K562 (cell line): ENCODE results near the gene LSP1. TPM values are rescaled to one million over a fixed set of nuclear protein-coding genes. Genes with fewer than 3 reads are reported as not detected.

Source experiments
- BDP1 ChIP-seq: IDR thresholded peaks from 3 replicates; pipeline ENCODE4 v1.6.1; 2011; ENCODE audit not compliant: insufficient read length, insufficient read depth
- FOXK1 ChIP-seq: sonication (generic); formaldehyde crosslinking; IDR thresholded peaks from 2 replicates; pipeline ENCODE4 v1.8.0; 2022; ENCODE audit warnings: missing genetic modification reagents, mild to moderate bottlenecking, borderline replicate concordance
- MTA3 ChIP-seq: fragments of 450-650 bp; formaldehyde crosslinking; IDR thresholded peaks from 2 replicates; pipeline ENCODE4 v1.6.1; 2017; ENCODE audit warnings: mild to moderate bottlenecking, borderline replicate concordance
- NBN ChIP-seq: fragments of 450-650 bp; IDR thresholded peaks from 2 replicates; pipeline ENCODE4 v1.6.1; 2016; ENCODE audit warnings: low read depth, mild to moderate bottlenecking
- NCOR1 ChIP-seq: fragments of 450-650 bp; IDR thresholded peaks from 2 replicates; pipeline ENCODE4 v1.6.1; 2016; ENCODE audit warnings: mild to moderate bottlenecking, moderate library complexity
- NUFIP1 ChIP-seq: fragments of 450-650 bp; IDR thresholded peaks from 2 replicates; pipeline ENCODE4 v1.6.1; 2018; ENCODE audit not compliant: partially characterized antibody
- SMARCA4 ChIP-seq: fragments of 450-650 bp; IDR thresholded peaks from 2 replicates; pipeline ENCODE4 v1.6.1; 2016
- SP1 ChIP-seq: sonication (generic); formaldehyde crosslinking; IDR thresholded peaks from 2 replicates; pipeline ENCODE4 v1.8.1; 2022; ENCODE audit warnings: mild to moderate bottlenecking, missing genetic modification reagents
- ZFP36 ChIP-seq: fragments of 150-350 bp; IDR thresholded peaks from 2 replicates; pipeline ENCODE4 v1.6.1; 2018; ENCODE audit warnings: low read length, low read depth; ENCODE audit not compliant: partially characterized antibody
- polyA plus RNA-seq, 8 experiments: library from polyadenylated mRNA; depleted of rRNA in 4 of 8; stranded (reverse) in 5 of 8; unstranded in 3 of 8; fragments of >200 nt; fragmentation: Nextera tagmentation in 2 of 8; fragmentation: Illumina TruSeq in 1 of 8; extraction: Ambion mirVana in 2 of 8; extraction: Trizol in 1 of 8; gene quantifications; 2 replicates each; pipeline versions ENCODE4 v1.2.1 to v1.2.3, GENCODE V29; 2011 to 2014; ENCODE audit warnings: inconsistent platforms in 1 of 8, missing spikeins in 1 of 8
- total RNA-seq, 7 experiments: library from RNA; depleted of rRNA in 6 of 7; stranded (reverse); fragments of >200 nt in 6 of 7; fragmentation: Illumina TruSeq in 2 of 7; extraction: Trizol in 2 of 7; gene quantifications; 2 replicates each; pipeline versions ENCODE4 v1.2.1 to v1.2.3, GENCODE V29; 2011 to 2021; ENCODE audit warnings: low replicate concordance in 1 of 7
- TF ChIP-seq, protein P1 (sequence below): fragments of 450-650 bp; IDR thresholded peaks from 2 replicates; pipeline ENCODE4 v1.6.1; 2016; ENCODE audit warnings: mild to moderate bottlenecking, moderate library complexity
- TF ChIP-seq, protein P2 (sequence below): fragments of 450-650 bp; IDR thresholded peaks from 2 replicates; pipeline ENCODE4 v1.6.1; 2016; ENCODE audit warnings: low read depth, mild to moderate bottlenecking, moderate library complexity

Gene LSP1
- total and polyA plus RNA-seq, 9 of the 15 experiments (the other 6 are each of a cell fraction or from before 2014, with no cell fraction given): 0.08 to 2.9 (median 0.65) TPM; not detected in 2

DNA sequence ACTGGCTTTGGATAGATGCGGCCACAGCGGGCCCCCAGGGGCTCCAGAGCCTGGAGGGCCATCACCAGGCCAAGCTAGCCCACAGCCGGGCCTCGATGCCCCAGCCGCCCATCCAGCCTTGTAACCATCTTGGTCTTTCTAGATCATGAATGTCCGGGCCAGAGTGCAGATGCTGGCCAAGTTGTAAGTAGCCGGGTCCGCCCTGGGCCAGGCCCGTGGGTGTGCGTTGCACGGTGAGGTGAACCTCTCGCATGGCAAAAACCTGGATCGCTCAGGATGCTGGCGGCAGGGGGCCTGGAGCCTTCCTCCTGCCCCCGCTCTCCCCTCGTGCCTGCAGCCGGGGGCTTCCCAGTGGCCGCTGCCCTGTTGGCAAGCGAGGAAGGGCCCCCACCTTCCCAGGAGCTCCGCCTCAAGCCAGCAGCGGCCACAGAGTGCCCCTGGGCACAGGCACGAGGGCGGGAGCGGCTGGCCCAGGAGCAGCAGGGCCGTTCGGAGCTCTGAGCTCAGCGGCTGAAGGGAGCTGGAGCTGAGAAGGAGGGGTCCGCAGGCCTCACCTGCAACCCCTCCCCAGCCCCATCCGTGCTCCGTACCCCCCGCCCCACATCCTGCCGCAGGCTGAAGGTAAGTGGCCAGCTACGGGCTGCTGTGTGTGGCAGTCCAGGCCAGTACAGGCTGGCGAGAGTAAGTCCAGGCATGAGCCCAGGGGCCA lies 83.3 kb downstream of the LSP1 start (continued):
- TF ChIP-seq, protein P1, sequence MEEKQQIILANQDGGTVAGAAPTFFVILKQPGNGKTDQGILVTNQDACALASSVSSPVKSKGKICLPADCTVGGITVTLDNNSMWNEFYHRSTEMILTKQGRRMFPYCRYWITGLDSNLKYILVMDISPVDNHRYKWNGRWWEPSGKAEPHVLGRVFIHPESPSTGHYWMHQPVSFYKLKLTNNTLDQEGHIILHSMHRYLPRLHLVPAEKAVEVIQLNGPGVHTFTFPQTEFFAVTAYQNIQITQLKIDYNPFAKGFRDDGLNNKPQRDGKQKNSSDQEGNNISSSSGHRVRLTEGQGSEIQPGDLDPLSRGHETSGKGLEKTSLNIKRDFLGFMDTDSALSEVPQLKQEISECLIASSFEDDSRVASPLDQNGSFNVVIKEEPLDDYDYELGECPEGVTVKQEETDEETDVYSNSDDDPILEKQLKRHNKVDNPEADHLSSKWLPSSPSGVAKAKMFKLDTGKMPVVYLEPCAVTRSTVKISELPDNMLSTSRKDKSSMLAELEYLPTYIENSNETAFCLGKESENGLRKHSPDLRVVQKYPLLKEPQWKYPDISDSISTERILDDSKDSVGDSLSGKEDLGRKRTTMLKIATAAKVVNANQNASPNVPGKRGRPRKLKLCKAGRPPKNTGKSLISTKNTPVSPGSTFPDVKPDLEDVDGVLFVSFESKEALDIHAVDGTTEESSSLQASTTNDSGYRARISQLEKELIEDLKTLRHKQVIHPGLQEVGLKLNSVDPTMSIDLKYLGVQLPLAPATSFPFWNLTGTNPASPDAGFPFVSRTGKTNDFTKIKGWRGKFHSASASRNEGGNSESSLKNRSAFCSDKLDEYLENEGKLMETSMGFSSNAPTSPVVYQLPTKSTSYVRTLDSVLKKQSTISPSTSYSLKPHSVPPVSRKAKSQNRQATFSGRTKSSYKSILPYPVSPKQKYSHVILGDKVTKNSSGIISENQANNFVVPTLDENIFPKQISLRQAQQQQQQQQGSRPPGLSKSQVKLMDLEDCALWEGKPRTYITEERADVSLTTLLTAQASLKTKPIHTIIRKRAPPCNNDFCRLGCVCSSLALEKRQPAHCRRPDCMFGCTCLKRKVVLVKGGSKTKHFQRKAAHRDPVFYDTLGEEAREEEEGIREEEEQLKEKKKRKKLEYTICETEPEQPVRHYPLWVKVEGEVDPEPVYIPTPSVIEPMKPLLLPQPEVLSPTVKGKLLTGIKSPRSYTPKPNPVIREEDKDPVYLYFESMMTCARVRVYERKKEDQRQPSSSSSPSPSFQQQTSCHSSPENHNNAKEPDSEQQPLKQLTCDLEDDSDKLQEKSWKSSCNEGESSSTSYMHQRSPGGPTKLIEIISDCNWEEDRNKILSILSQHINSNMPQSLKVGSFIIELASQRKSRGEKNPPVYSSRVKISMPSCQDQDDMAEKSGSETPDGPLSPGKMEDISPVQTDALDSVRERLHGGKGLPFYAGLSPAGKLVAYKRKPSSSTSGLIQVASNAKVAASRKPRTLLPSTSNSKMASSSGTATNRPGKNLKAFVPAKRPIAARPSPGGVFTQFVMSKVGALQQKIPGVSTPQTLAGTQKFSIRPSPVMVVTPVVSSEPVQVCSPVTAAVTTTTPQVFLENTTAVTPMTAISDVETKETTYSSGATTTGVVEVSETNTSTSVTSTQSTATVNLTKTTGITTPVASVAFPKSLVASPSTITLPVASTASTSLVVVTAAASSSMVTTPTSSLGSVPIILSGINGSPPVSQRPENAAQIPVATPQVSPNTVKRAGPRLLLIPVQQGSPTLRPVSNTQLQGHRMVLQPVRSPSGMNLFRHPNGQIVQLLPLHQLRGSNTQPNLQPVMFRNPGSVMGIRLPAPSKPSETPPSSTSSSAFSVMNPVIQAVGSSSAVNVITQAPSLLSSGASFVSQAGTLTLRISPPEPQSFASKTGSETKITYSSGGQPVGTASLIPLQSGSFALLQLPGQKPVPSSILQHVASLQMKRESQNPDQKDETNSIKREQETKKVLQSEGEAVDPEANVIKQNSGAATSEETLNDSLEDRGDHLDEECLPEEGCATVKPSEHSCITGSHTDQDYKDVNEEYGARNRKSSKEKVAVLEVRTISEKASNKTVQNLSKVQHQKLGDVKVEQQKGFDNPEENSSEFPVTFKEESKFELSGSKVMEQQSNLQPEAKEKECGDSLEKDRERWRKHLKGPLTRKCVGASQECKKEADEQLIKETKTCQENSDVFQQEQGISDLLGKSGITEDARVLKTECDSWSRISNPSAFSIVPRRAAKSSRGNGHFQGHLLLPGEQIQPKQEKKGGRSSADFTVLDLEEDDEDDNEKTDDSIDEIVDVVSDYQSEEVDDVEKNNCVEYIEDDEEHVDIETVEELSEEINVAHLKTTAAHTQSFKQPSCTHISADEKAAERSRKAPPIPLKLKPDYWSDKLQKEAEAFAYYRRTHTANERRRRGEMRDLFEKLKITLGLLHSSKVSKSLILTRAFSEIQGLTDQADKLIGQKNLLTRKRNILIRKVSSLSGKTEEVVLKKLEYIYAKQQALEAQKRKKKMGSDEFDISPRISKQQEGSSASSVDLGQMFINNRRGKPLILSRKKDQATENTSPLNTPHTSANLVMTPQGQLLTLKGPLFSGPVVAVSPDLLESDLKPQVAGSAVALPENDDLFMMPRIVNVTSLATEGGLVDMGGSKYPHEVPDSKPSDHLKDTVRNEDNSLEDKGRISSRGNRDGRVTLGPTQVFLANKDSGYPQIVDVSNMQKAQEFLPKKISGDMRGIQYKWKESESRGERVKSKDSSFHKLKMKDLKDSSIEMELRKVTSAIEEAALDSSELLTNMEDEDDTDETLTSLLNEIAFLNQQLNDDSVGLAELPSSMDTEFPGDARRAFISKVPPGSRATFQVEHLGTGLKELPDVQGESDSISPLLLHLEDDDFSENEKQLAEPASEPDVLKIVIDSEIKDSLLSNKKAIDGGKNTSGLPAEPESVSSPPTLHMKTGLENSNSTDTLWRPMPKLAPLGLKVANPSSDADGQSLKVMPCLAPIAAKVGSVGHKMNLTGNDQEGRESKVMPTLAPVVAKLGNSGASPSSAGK: no peak
- no peak for TF ChIP-seq SP1
- TF ChIP-seq, protein P2, sequence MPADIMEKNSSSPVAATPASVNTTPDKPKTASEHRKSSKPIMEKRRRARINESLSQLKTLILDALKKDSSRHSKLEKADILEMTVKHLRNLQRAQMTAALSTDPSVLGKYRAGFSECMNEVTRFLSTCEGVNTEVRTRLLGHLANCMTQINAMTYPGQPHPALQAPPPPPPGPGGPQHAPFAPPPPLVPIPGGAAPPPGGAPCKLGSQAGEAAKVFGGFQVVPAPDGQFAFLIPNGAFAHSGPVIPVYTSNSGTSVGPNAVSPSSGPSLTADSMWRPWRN: no peak
- TF ChIP-seq ZFP36: no peak
- no peak for TF ChIP-seq NCOR1
- TF ChIP-seq NBN: no peak
- TF ChIP-seq BDP1: no peak
- no peak for TF ChIP-seq SMARCA4
- TF ChIP-seq MTA3: no peak
- no peak for TF ChIP-seq FOXK1 (CRISPR knock-in tag)
- no peak for TF ChIP-seq NUFIP1
